ENCODE data around the gene ZNF774. TPM values are rescaled to one million over a fixed set of nuclear protein-coding genes. Genes with fewer than 3 reads are reported as not detected.
A peak's percentile ranks its signal among the peaks of the same experiment; 100 is the strongest.
"Not testable (repeated sequence)": the region's sequence is repeated elsewhere in the genome, so short reads cannot be mapped to it uniquely, and the experiment has no call there.

ZNF774 gene
- total RNA-seq, 1 donor from 2014 or later: 3.3 TPM

- Histone ChIP-seq H4K20me1 (ENCODE audit: insufficient read depth, low read length) (peaks cover 66% of the 10 kb centered on the region), H3K27me3 (ENCODE audit: insufficient read depth, low read length) (no peaks in the 10 kb centered on the region), H2AFZ (ENCODE audit: low read depth, low read length) (no peak overlapping the region), H3K9ac (ENCODE audit: low read length) (no peak overlapping the region), H3K27ac (ENCODE audit: low read depth, low read length) (no peak overlapping the region), H3K36me3 (ENCODE audit: insufficient read depth, low read length) (peaks cover 3% of the 10 kb centered on the region), H3K4me3 (ENCODE audit: insufficient read depth, low read depth, low read length) (no peak overlapping the region), H3K79me2 (ENCODE audit: insufficient read depth, low read length) (peaks cover 90% of the 10 kb centered on the region), H3K9me3 (ENCODE audit: insufficient read depth, low read depth, low read length) (no peaks in the 10 kb centered on the region), H3K4me2 (ENCODE audit: low read length) (no peak overlapping the region), H3K4me1 (ENCODE audit: insufficient read depth, low read length) (peaks cover 34% of the 10 kb centered on the region)
- Mint-ChIP-seq H3K4me1 (ENCODE audit: low read depth, unreplicated experiment) (peaks cover 61% of the 10 kb centered on the region), H3K9me3 (ENCODE audit: unreplicated experiment) (peaks cover 3% of the 10 kb centered on the region), H3K27me3 (ENCODE audit: low read depth, unreplicated experiment) (no peaks in the 10 kb centered on the region), H3K27ac (ENCODE audit: unreplicated experiment) (no peak overlapping the region), H3K36me3 (ENCODE audit: low read depth, unreplicated experiment) (peaks cover 14% of the 10 kb centered on the region), H3K4me3 (ENCODE audit: unreplicated experiment) (no peak overlapping the region)
- FAIRE-seq (no peak), DNase-seq (ENCODE audit: low read depth) (no peak)
- TF ChIP-seq EZH2 (IDR thresholded peaks at IDR 0.05; ENCODE audit: insufficient read depth, low read length) (no peak), CTCF (IDR thresholded peaks at IDR 0.05; ENCODE audit: insufficient read depth, low read depth, low read length) (no peak)
Measured at GRCh38 chr15:90408657-90409056, 56.6 kb downstream of the ZNF774 start.

GRCh38 chr15:90409587-90409986 lies 57.5 kb downstream of the ZNF774 start:
- not testable (repeated sequence) for H3K27ac ChIP-seq (ENCODE audit: low read depth, low read length); H3K27me3 Mint-ChIP-seq (ENCODE audit: low read depth, unreplicated experiment); H3K36me3 ChIP-seq (ENCODE audit: insufficient read depth, low read length); H3K4me2 ChIP-seq (ENCODE audit: low read length); FAIRE-seq; DNase-seq (ENCODE audit: low read depth); H2AFZ ChIP-seq (ENCODE audit: low read depth, low read length); H3K9ac ChIP-seq (ENCODE audit: low read length); H3K4me3 ChIP-seq (ENCODE audit: insufficient read depth, low read depth, low read length); H3K9me3 Mint-ChIP-seq (ENCODE audit: unreplicated experiment); H3K9me3 ChIP-seq (ENCODE audit: insufficient read depth, low read depth, low read length); H3K27me3 ChIP-seq (ENCODE audit: insufficient read depth, low read length)
- peaks cover 90% of the 10 kb centered on the region for H3K79me2 ChIP-seq (ENCODE audit: insufficient read depth, low read length)
- Mint-ChIP-seq H3K27ac (ENCODE audit: unreplicated experiment) (peak overlapping the region; percentile 13), H3K36me3 (ENCODE audit: low read depth, unreplicated experiment) (peaks cover 11% of the 10 kb centered on the region), H3K4me1 (ENCODE audit: low read depth, unreplicated experiment) (peaks cover 62% of the 10 kb centered on the region), H3K4me3 (ENCODE audit: unreplicated experiment) (peak overlapping the region; percentile 2)
- H4K20me1 ChIP-seq (ENCODE audit: insufficient read depth, low read length): peaks cover 63% of the 10 kb centered on the region
- peaks cover 38% of the 10 kb centered on the region for H3K4me1 ChIP-seq (ENCODE audit: insufficient read depth, low read length)

- H3K4me3 Mint-ChIP-seq (ENCODE audit: unreplicated experiment); H3K9me3 Mint-ChIP-seq (ENCODE audit: unreplicated experiment); FAIRE-seq; H3K27me3 ChIP-seq (ENCODE audit: insufficient read depth, low read length); DNase-seq (ENCODE audit: low read depth); H3K36me3 ChIP-seq (ENCODE audit: insufficient read depth, low read length); H3K9ac ChIP-seq (ENCODE audit: low read length); H3K4me3 ChIP-seq (ENCODE audit: insufficient read depth, low read depth, low read length); H3K27me3 Mint-ChIP-seq (ENCODE audit: low read depth, unreplicated experiment); H2AFZ ChIP-seq (ENCODE audit: low read depth, low read length); H3K4me2 ChIP-seq (ENCODE audit: low read length); H3K27ac ChIP-seq (ENCODE audit: low read depth, low read length); H3K27ac Mint-ChIP-seq (ENCODE audit: unreplicated experiment); H3K9me3 ChIP-seq (ENCODE audit: insufficient read depth, low read depth, low read length): not testable (repeated sequence)
- Histone ChIP-seq H3K79me2 (ENCODE audit: insufficient read depth, low read length) (peaks cover 90% of the 10 kb centered on the region), H3K4me1 (ENCODE audit: insufficient read depth, low read length) (peaks cover 40% of the 10 kb centered on the region), H4K20me1 (ENCODE audit: insufficient read depth, low read length) (peaks cover 60% of the 10 kb centered on the region)
- peaks cover 65% of the 10 kb centered on the region for H3K4me1 Mint-ChIP-seq (ENCODE audit: low read depth, unreplicated experiment)
- H3K36me3 Mint-ChIP-seq (ENCODE audit: low read depth, unreplicated experiment): peaks cover 11% of the 10 kb centered on the region
Measured at GRCh38 chr15:90410316-90410715, 58.2 kb downstream of the ZNF774 start.

Data from astrocyte (in vitro differentiated cells and primary cell).